Keratinocyte (primary cell): ENCODE results near the gene CD109. TPM values are rescaled to one million over a fixed set of nuclear protein-coding genes. Genes with fewer than 3 reads are reported as not detected.

Experiments
- DNase-seq: peaks from one replicate; pipeline ENCODE4 v3.0.0-alpha.2; 2011; ENCODE audit warnings: low read depth, missing footprints, low spot score
- FAIRE-seq: peaks from 2 replicates; lab custom pipeline; 2011; peaks lifted over from hg19 to GRCh38; lab: Jason Lieb, UNC
- H2AFZ ChIP-seq: 2 replicates; pipeline ENCODE4 v1.6.0; 2012; ENCODE audit warnings: low read length, control low read depth, inconsistent platforms; ENCODE audit not compliant: control insufficient read depth
- H3K27ac ChIP-seq: 2 replicates; pipeline ENCODE4 v1.5.1; 2011; ENCODE audit warnings: low read length; ENCODE audit not compliant: control insufficient read depth, insufficient read depth
- H3K27me3 ChIP-seq: 3 replicates; pipeline ENCODE4 v1.6.0; 2011; ENCODE audit warnings: low read length; ENCODE audit not compliant: control insufficient read depth, insufficient read depth; ENCODE audit errors: extremely low read depth
- H3K36me3 ChIP-seq, 2 experiments: 2 replicates in 1 of 2; 3 replicates in 1 of 2; pipeline ENCODE4 v1.5.1; 2011; ENCODE audit warnings: low read length in 2 of 2, mild to moderate bottlenecking in 1 of 2; ENCODE audit not compliant: control insufficient read depth in 2 of 2, insufficient read depth in 2 of 2; ENCODE audit errors: extremely low read depth in 1 of 2
- H3K4me1 ChIP-seq: 3 replicates; pipeline ENCODE4 v1.5.1; 2011; ENCODE audit warnings: low read length; ENCODE audit not compliant: control insufficient read depth, insufficient read depth; ENCODE audit errors: extremely low read depth
- H3K4me2 ChIP-seq: 3 replicates; pipeline ENCODE4 v1.6.0; 2011; ENCODE audit warnings: low read depth, low read length; ENCODE audit not compliant: control insufficient read depth, insufficient read depth; ENCODE audit errors: extremely low read depth
- H3K4me3 ChIP-seq, 3 experiments: fragments of 200-600 bp in 1 of 3; sonication (generic) in 1 of 3; 2 replicates in 2 of 3; 3 replicates in 1 of 3; pipeline ENCODE4 v1.5.1; 2011 to 2016; ENCODE audit warnings: low read length in 3 of 3, mild to moderate bottlenecking in 3 of 3, control low read depth in 2 of 3, inconsistent platforms in 1 of 3, low read depth in 1 of 3, mixed read lengths in 1 of 3, mixed run types in 1 of 3, moderate library complexity in 1 of 3; ENCODE audit not compliant: control insufficient read depth in 2 of 3, insufficient read depth in 2 of 3; ENCODE audit errors: extremely low read depth in 1 of 3
- H3K79me2 ChIP-seq: 2 replicates; pipeline ENCODE4 v1.6.0; 2012; ENCODE audit warnings: low read length; ENCODE audit not compliant: control insufficient read depth, insufficient read depth
- H3K9ac ChIP-seq: 3 replicates; pipeline ENCODE4 v1.6.0; 2011; ENCODE audit warnings: low read length; ENCODE audit not compliant: control insufficient read depth, insufficient read depth; ENCODE audit errors: extremely low read depth
- H3K9me1 ChIP-seq: 3 replicates; pipeline ENCODE4 v1.6.0; 2011; ENCODE audit warnings: low read length; ENCODE audit not compliant: control insufficient read depth, insufficient read depth; ENCODE audit errors: extremely low read depth
- H3K9me3 ChIP-seq: 2 replicates; pipeline ENCODE4 v1.5.1; 2012; ENCODE audit warnings: low read depth, low read length; ENCODE audit not compliant: control insufficient read depth
- H4K20me1 ChIP-seq: 3 replicates; pipeline ENCODE4 v1.6.0; 2011; ENCODE audit warnings: low read length; ENCODE audit not compliant: control insufficient read depth, insufficient read depth; ENCODE audit errors: extremely low read depth
- EZH2 ChIP-seq: IDR thresholded peaks from one replicate; pipeline ENCODE4 v1.6.1; 2012; ENCODE audit warnings: inconsistent platforms, mild to moderate bottlenecking, low read length, moderate library complexity
- dilution Hi-C: fragments of 300-500 bp; cut with MboI; formaldehyde crosslinking; loops from one replicate; pipeline ENCODE4 v1.7.0; 2020; ENCODE audit warnings: low sequenced_read_pairs; ENCODE audit not compliant: extremely low pct_ligation_motif_present
- polyA plus RNA-seq, 5 experiments: library from polyadenylated mRNA; depleted of rRNA in 3 of 5; stranded (reverse) in 3 of 5; stranded (forward) in 1 of 5; unstranded in 1 of 5; fragments of >200 nt; gene quantifications; 1 replicate in 1 of 5; 2 replicates in 3 of 5; 3 replicates in 1 of 5; pipeline versions ENCODE4 v1.2.1 to v1.2.3, GENCODE V29; 2011 to 2012; ENCODE audit warnings: missing spikeins in 2 of 5, low read depth in 1 of 5, low replicate concordance in 1 of 5
- TF ChIP-seq, protein P1 (sequence below), 3 experiments: IDR thresholded peaks in 1 of 3; conservative IDR thresholded peaks in 1 of 3; optimal IDR thresholded peaks in 1 of 3; 2 replicates in 2 of 3; 3 replicates in 1 of 3; pipeline versions ENCODE3 to v1.5.1; 2011; ENCODE audit warnings: low read length in 3 of 3, mild to moderate bottlenecking in 3 of 3, moderate library complexity in 2 of 3, control low read depth in 1 of 3, inconsistent platforms in 1 of 3; ENCODE audit not compliant: insufficient read depth in 2 of 3; ENCODE audit errors: extremely low read depth in 1 of 3

The CD109 gene
- polyA plus RNA-seq, 1 donor (not counting 4 experiments of a cell fraction or from before 2014, with no cell fraction given) = 58.2 TPM

DNA sequence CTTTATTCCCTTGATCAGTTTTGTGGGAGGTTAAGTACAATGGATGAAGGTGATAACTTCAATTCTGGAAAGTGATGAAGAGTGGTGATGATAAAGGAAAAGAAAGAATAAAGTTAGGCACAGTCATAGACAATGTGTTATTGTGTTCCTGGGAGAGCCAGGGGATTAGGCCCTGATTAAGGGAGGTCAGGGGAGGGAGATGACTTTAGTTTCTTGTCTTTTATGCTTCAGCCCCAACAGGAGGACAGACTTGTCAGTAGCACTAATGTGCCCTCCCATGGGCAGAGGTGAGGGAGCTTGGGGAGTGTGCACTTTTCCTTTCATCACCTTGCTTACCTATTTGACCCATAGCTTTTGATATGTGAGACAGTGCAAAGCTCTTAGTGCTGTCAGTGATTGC is 115.7 kb downstream of the CD109 start:
- dilution Hi-C loops = no loop called here

DNA sequence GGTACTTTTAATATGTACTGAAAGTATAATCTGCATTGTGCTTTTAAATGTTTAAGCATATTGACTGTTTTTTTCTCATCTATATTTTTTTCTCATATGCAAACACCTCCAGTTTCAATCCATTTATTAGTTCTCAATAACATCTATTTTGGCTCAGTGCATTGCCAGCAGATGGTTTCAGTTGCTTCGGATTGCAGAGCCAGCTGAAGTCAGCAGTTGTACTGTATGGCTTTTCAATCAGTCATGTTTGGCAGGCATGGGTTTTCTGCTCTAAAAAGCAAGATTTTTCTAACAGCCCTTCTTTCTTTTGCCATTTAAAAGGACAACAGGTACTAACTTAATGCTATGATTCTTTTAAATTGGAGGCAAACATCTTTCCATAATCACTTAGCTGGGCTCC is 121.2 kb downstream of the CD109 start:
- no peak overlapping the region for H3K4me2 ChIP-seq
- H3K36me3 ChIP-seq = peaks cover 0 to 7% of the 10 kb centered on the region in 2 experiments
- dilution Hi-C loops = no loop called here
- H3K9me3 ChIP-seq = no peaks in the 10 kb centered on the region
- FAIRE-seq (no peak), DNase-seq (no peak)
- H2AFZ ChIP-seq = no peak overlapping the region
- no peak overlapping the region for H3K27ac ChIP-seq
- H3K27me3 ChIP-seq = no peaks in the 10 kb centered on the region
- H3K9ac ChIP-seq = no peak overlapping the region
- no peak for TF ChIP-seq EZH2
- no peaks in the 10 kb centered on the region for H3K4me1 ChIP-seq
- no peaks in the 10 kb centered on the region for H3K9me1 ChIP-seq
- no peaks in the 10 kb centered on the region for H3K79me2 ChIP-seq
- H3K4me3 ChIP-seq = no peak overlapping the region
- no peaks in the 10 kb centered on the region for H4K20me1 ChIP-seq

More for the DNA sequence above, 115.7 kb downstream of the CD109 start:
- H4K20me1 ChIP-seq = no peaks in the 10 kb centered on the region
- DNase-seq = no peak
- H3K4me1 ChIP-seq = no peaks in the 10 kb centered on the region
- no peaks in the 10 kb centered on the region for H3K9me3 ChIP-seq
- H3K9me1 ChIP-seq = no peaks in the 10 kb centered on the region
- no peak overlapping the region for H3K4me2 ChIP-seq
- no peak for TF ChIP-seq EZH2
- H3K79me2 ChIP-seq = no peaks in the 10 kb centered on the region
- H3K36me3 ChIP-seq = peaks cover 4 to 10% of the 10 kb centered on the region in 2 experiments
- no peak overlapping the region for H3K9ac ChIP-seq
- no peaks in the 10 kb centered on the region for H3K27me3 ChIP-seq
- no peak overlapping the region for H3K4me3 ChIP-seq
- H3K27ac ChIP-seq = no peak overlapping the region
- no peak for FAIRE-seq
- H2AFZ ChIP-seq = no peak overlapping the region

DNA sequence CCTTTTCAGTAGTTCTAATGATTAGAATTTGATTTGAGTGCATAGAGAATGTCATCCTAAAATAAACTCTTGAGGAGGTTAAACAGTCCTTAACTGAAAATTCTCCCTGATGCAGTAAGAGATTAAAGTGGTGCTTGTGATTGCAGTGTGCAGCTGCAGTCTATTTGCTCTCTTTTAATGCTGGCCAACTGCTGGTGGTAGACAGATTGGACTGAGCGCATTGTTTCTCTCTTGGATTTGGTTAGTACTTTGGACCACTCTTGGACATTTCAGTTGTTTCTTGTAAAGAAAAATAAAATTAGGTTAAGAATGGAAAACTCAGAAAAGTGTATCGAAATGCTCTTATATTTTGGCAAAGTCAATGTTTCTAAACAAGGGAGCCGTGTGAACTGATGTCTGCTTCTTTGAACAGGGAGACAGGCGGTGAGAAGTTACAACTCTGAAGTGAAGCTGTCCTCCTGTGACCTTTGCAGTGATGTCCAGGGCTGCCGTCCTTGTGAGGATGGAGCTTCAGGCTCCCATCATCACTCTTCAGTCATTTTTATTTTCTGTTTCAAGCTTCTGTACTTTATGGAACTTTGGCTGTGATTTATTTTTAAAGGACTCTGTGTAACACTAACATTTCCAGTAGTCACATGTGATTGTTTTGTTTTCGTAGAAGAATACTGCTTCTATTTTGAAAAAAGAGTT is 127.2 kb downstream of the CD109 start:
- H3K79me2 ChIP-seq = no peaks in the 10 kb centered on the region
- no peak overlapping the region for H2AFZ ChIP-seq
- no peak overlapping the region for H3K9ac ChIP-seq
- no peak overlapping the region for H3K4me3 ChIP-seq
- DNase-seq (no peak), FAIRE-seq (peak; percentile 17)
- peaks cover 0 to 8% of the 10 kb centered on the region in 2 experiments for H3K36me3 ChIP-seq
- H3K4me1 ChIP-seq = no peaks in the 10 kb centered on the region
- no peaks in the 10 kb centered on the region for H3K9me1 ChIP-seq
- no peaks in the 10 kb centered on the region for H4K20me1 ChIP-seq
- H3K4me2 ChIP-seq = no peak overlapping the region
- no peaks in the 10 kb centered on the region for H3K27me3 ChIP-seq
- no peaks in the 10 kb centered on the region for H3K9me3 ChIP-seq
- no peak overlapping the region for H3K27ac ChIP-seq
- dilution Hi-C loops = no loop called here
- no peak for TF ChIP-seq EZH2
- TF ChIP-seq, protein P1, sequence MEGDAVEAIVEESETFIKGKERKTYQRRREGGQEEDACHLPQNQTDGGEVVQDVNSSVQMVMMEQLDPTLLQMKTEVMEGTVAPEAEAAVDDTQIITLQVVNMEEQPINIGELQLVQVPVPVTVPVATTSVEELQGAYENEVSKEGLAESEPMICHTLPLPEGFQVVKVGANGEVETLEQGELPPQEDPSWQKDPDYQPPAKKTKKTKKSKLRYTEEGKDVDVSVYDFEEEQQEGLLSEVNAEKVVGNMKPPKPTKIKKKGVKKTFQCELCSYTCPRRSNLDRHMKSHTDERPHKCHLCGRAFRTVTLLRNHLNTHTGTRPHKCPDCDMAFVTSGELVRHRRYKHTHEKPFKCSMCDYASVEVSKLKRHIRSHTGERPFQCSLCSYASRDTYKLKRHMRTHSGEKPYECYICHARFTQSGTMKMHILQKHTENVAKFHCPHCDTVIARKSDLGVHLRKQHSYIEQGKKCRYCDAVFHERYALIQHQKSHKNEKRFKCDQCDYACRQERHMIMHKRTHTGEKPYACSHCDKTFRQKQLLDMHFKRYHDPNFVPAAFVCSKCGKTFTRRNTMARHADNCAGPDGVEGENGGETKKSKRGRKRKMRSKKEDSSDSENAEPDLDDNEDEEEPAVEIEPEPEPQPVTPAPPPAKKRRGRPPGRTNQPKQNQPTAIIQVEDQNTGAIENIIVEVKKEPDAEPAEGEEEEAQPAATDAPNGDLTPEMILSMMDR (optimal IDR thresholded peaks at IDR 0.05 in 1 of 3, IDR thresholded peaks at IDR 0.05 in 1 of 3, conservative IDR thresholded peaks at IDR 0.05 in 1 of 3; ENCODE audit: extremely low read depth in 1 of 3, insufficient read depth in 2 of 3, low read length in 3 of 3) = no peak
